Endothelial cell (in vitro differentiated cells): ENCODE data around the gene SIM2. TPM values are rescaled to one million over a fixed set of nuclear protein-coding genes. Genes with fewer than 3 reads are reported as not detected.

Experiments
- DNase-seq: peaks from one replicate; pipeline ENCODE4 v3.0.0; 2021; ENCODE audit warnings: low spot score
- H3K27ac Mint-ChIP-seq: one replicate; pipeline ENCODE4 v1.8.0; 2021; ENCODE audit warnings: mixed read lengths, inconsistent platforms; ENCODE audit not compliant: unreplicated experiment
- H3K27me3 Mint-ChIP-seq: one replicate; pipeline ENCODE4 v1.8.0; 2021; ENCODE audit warnings: mild to moderate bottlenecking, moderate library complexity, mixed read lengths, inconsistent platforms; ENCODE audit not compliant: unreplicated experiment
- H3K36me3 Mint-ChIP-seq: one replicate; pipeline ENCODE4 v1.8.0; 2021; ENCODE audit warnings: mild to moderate bottlenecking, low read depth, mixed read lengths, inconsistent platforms; ENCODE audit not compliant: unreplicated experiment
- H3K4me1 Mint-ChIP-seq: one replicate; pipeline ENCODE4 v1.8.0; 2021; ENCODE audit warnings: mild to moderate bottlenecking, mixed read lengths, inconsistent platforms; ENCODE audit not compliant: unreplicated experiment
- H3K4me3 Mint-ChIP-seq: one replicate; pipeline ENCODE4 v1.8.0; 2021; ENCODE audit warnings: mild to moderate bottlenecking, mixed read lengths, inconsistent platforms; ENCODE audit not compliant: unreplicated experiment
- H3K9me3 Mint-ChIP-seq: one replicate; pipeline ENCODE4 v1.8.0; 2021; ENCODE audit warnings: mixed read lengths, inconsistent platforms; ENCODE audit not compliant: unreplicated experiment
- CTCF ChIP-seq: fragments of 200-600 bp; sonication (generic); IDR thresholded peaks from one replicate; pipeline ENCODE4 v1.5.0; 2021; ENCODE audit warnings: antibody characterized with exemption; ENCODE audit not compliant: unreplicated experiment
- total RNA-seq: library from RNA; stranded (reverse); fragmentation: NEBNext Ultra II Directional; extraction: Animal tissue kit (Norgen Biotek cat#: 25700); gene quantifications from one replicate; pipeline ENCODE4 v1.2.1, GENCODE V29; 2021; ENCODE audit not compliant: unreplicated experiment

The SIM2 gene
- total RNA-seq, 1 donor from 2014 or later: 17.1 TPM

GRCh38 chr21:36734367-36735200, 35.7 kb downstream of the SIM2 start:
- Mint-ChIP-seq H3K27ac (no peak overlapping the region), H3K4me1 (peaks cover 2% of the 10 kb centered on the region)

GRCh38 chr21:36735201-36735515, 36.2 kb downstream of the SIM2 start:
- Mint-ChIP-seq H3K27ac (peak overlapping the region; percentile 10), H3K4me1 (peaks cover 2% of the 10 kb centered on the region), H3K27me3 (peaks cover 4% of the 10 kb centered on the region), H3K36me3 (peaks cover 19% of the 10 kb centered on the region), H3K9me3 (no peaks in the 10 kb centered on the region), H3K4me3 (peak overlapping the region; percentile 57)
- no peak for TF ChIP-seq CTCF
- no peak for DNase-seq

More at GRCh38 chr21:36734367-36735200, 35.7 kb downstream of the SIM2 start:
- no peak for TF ChIP-seq CTCF
- peaks cover 18% of the 10 kb centered on the region for H3K36me3 Mint-ChIP-seq
- peaks cover 3% of the 10 kb centered on the region for H3K27me3 Mint-ChIP-seq
- no peak for DNase-seq
- H3K9me3 Mint-ChIP-seq: no peaks in the 10 kb centered on the region
- no peak overlapping the region for H3K4me3 Mint-ChIP-seq

- DNase-seq: no peak
- H3K9me3 Mint-ChIP-seq: no peaks in the 10 kb centered on the region
Measured at GRCh38 chr21:36735724-36736320, 36.9 kb downstream of the SIM2 start.

GRCh38 chr21:36738489-36739126, 39.7 kb downstream of the SIM2 start:
- Mint-ChIP-seq H3K36me3 (peaks cover 18% of the 10 kb centered on the region), H3K4me3 (no peak overlapping the region), H3K9me3 (no peaks in the 10 kb centered on the region), H3K27me3 (peaks cover 2% of the 10 kb centered on the region), H3K27ac (no peak overlapping the region), H3K4me1 (no peaks in the 10 kb centered on the region)
- TF ChIP-seq CTCF: no peak
- DNase-seq: no peak

More at GRCh38 chr21:36735724-36736320, 36.9 kb downstream of the SIM2 start:
- no peak for TF ChIP-seq CTCF
- Mint-ChIP-seq H3K4me1 (peaks cover under 1% of the 10 kb centered on the region), H3K36me3 (peaks cover 20% of the 10 kb centered on the region), H3K27ac (no peak overlapping the region), H3K4me3 (no peak overlapping the region), H3K27me3 (peaks cover 2% of the 10 kb centered on the region)

GRCh38 chr21:36741506-36741905, 42.6 kb downstream of the SIM2 start:
- Mint-ChIP-seq H3K9me3 (no peaks in the 10 kb centered on the region), H3K4me1 (peaks cover 1% of the 10 kb centered on the region), H3K27me3 (peaks cover 6% of the 10 kb centered on the region), H3K4me3 (no peak overlapping the region), H3K36me3 (peaks cover 16% of the 10 kb centered on the region), H3K27ac (no peak overlapping the region)
- no peak for TF ChIP-seq CTCF
- no peak for DNase-seq
